Lung (tissue), 12 donors: ENCODE data around the gene PYM1. TPM values are rescaled to one million over a fixed set of nuclear protein-coding genes. Genes with fewer than 3 reads are reported as not detected.
A peak's percentile ranks its signal among the peaks of the same experiment; 100 is the strongest.

ENCODE experiments used
- ATAC-seq: fragments of 200-7000 bp; cut with Tn5 transposase; one replicate; pipeline ENCODE4 v1.9.1; 2020; ENCODE audit warnings: moderate number of reproducible peaks; ENCODE audit not compliant: insufficient read depth, low FRiP score
- DNase-seq, 3 donors: peaks; one replicate each; pipeline ENCODE4 v3.0.0-alpha.2; 2013 to 2017
- H3K27ac ChIP-seq, 2 donors: one replicate each; pipeline ENCODE4 v1.5.1; 2013; ENCODE audit warnings: mild to moderate bottlenecking in 2 of 2, moderate library complexity in 2 of 2, control low read depth in 1 of 2, inconsistent platforms in 1 of 2, low read depth in 1 of 2, low read length in 1 of 2
- H3K27me3 ChIP-seq, 3 donors: one replicate each; pipeline ENCODE4 v1.5.1; 2013; ENCODE audit warnings: low read length in 2 of 3; ENCODE audit not compliant: control insufficient read depth in 3 of 3, insufficient read depth in 3 of 3
- H3K36me3 ChIP-seq, 4 donors: one replicate each; pipeline ENCODE4 v1.5.1; 2013; ENCODE audit warnings: low read length in 4 of 4, mild to moderate bottlenecking in 1 of 4, moderate library complexity in 1 of 4; ENCODE audit not compliant: control insufficient read depth in 4 of 4, insufficient read depth in 4 of 4
- H3K4me1 ChIP-seq, 5 donors: one replicate each; pipeline ENCODE4 v1.5.1; 2013; ENCODE audit warnings: low read length in 5 of 5, mild to moderate bottlenecking in 2 of 5, moderate library complexity in 1 of 5; ENCODE audit not compliant: control insufficient read depth in 5 of 5, insufficient read depth in 5 of 5
- H3K4me3 ChIP-seq: one replicate; pipeline ENCODE4 v1.5.1; 2013; ENCODE audit warnings: mild to moderate bottlenecking, control low read depth, moderate library complexity
- H3K9ac ChIP-seq, 2 donors: one replicate each; pipeline ENCODE4 v1.5.1; 2013; ENCODE audit warnings: low read length in 2 of 2, control low read depth in 1 of 2; ENCODE audit not compliant: insufficient read depth in 1 of 2
- H3K9me3 ChIP-seq, 4 donors: one replicate each; pipeline ENCODE4 v1.5.1; 2013; ENCODE audit warnings: low read length in 3 of 4, mild to moderate bottlenecking in 1 of 4, moderate library complexity in 1 of 4; ENCODE audit not compliant: control insufficient read depth in 4 of 4, insufficient read depth in 3 of 4
- WGBS, 2 donors: extraction: QIAGEN DNeasy Blood & Tissue Kit; methylation state at CpG; one replicate each; pipeline ENCODE4 v1.1.7; 2013; 5-methylcytosine and 5-hydroxymethylcytosine counted together
- polyA plus RNA-seq, 2 donors: library from polyadenylated mRNA; stranded (reverse); fragments of 200-250 nt; gene quantifications; one replicate each; pipeline ENCODE4 v1.2.1, GENCODE V29; 2013
- total RNA-seq, 2 donors: library from RNA; depleted of rRNA in 1 of 2; stranded (reverse); fragments of >200 nt in 1 of 2; gene quantifications; one replicate each; pipeline ENCODE4 v1.2.1, GENCODE V29; 2014 to 2021
- TF ChIP-seq, protein P1 (sequence below): IDR thresholded peaks from 2 replicates; pipeline ENCODE4 v1.5.1; 2012; ENCODE audit warnings: mild to moderate bottlenecking; ENCODE audit errors: control extremely low read depth, extremely low read depth
- donor health status: control.
- donor health status: control.
- donor health status: Bipolar disorder and iron deficiency.
- donor health status: healthy.
- donor health status: DM: yes; HTN: yes; CAD: no.

PYM1 gene
- total and polyA plus RNA-seq, 4 donors = 32.0 to 44.9 (median 35.0) TPM

DNA sequence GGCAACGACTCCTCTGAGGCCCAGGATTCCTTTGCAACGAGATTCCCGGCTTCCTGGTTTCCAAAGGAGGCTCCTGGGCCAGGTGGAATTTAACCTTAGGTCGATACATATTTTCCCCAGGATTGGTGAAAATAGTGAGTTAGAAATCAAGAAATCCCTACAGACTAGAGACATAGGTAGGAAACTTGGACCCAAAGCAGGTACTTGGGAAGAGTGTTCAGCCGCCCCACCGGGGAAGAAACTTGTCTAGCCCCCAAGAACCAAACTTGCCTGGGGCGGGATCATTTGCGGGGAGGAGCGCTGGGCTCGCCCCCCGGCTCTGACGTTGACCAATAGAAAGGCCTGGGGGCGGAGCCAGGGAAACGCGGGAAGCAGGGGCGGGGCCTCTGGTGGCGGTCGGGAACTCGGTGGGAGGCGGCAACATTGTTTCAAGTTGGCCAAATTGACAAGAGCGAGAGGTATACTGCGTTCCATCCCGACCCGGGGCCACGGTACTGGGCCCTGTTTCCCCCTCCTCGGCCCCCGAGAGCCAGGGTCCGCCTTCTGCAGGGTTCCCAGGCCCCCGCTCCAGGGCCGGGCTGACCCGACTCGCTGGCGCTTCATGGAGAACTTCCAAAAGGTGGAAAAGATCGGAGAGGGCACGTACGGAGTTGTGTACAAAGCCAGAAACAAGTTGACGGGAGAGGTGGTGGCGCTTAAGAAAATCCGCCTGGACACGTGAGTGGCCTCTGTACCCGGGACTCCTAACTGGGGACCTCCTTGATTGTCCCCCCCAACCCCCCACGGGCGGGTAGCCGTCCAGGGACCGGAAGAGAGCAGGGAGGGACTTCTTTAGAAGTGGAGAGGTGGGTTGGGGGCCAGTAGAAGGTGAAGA, 39.0 kb upstream of the PYM1 start, which contains the start of gene CDK2:
CDK2 (plus strand) TSS at position 423 of the 874 bp plus-strand sequence; CDS start at position 602, 179 bp downstream.
- TF ChIP-seq, protein P1, sequence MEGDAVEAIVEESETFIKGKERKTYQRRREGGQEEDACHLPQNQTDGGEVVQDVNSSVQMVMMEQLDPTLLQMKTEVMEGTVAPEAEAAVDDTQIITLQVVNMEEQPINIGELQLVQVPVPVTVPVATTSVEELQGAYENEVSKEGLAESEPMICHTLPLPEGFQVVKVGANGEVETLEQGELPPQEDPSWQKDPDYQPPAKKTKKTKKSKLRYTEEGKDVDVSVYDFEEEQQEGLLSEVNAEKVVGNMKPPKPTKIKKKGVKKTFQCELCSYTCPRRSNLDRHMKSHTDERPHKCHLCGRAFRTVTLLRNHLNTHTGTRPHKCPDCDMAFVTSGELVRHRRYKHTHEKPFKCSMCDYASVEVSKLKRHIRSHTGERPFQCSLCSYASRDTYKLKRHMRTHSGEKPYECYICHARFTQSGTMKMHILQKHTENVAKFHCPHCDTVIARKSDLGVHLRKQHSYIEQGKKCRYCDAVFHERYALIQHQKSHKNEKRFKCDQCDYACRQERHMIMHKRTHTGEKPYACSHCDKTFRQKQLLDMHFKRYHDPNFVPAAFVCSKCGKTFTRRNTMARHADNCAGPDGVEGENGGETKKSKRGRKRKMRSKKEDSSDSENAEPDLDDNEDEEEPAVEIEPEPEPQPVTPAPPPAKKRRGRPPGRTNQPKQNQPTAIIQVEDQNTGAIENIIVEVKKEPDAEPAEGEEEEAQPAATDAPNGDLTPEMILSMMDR = no peak
- no peaks in the 10 kb centered on the region for H3K27me3 ChIP-seq
- H3K4me3 ChIP-seq = peak within 1 kb of the TSS; percentile 88
- H3K4me1 ChIP-seq = peaks cover 3 to 20% (median 4%) of the 10 kb centered on the region in 5 donors
- peak within 1 kb of the TSS; percentile 65 to 93 for H3K27ac ChIP-seq
- DNase-seq (peak; percentile 93 to 94 (median 93)), ATAC-seq (peak; percentile 98)
- peak within 1 kb of the TSS; percentile 66 to 85 for H3K9ac ChIP-seq
- WGBS, 2 donors = 0% methylated on average over 45 of the region's 45 CpGs
- H3K36me3 ChIP-seq = peaks cover 0 to 12% (median 1%) of the 10 kb centered on the region in 4 donors
- no peaks in the 10 kb centered on the region for H3K9me3 ChIP-seq

DNA sequence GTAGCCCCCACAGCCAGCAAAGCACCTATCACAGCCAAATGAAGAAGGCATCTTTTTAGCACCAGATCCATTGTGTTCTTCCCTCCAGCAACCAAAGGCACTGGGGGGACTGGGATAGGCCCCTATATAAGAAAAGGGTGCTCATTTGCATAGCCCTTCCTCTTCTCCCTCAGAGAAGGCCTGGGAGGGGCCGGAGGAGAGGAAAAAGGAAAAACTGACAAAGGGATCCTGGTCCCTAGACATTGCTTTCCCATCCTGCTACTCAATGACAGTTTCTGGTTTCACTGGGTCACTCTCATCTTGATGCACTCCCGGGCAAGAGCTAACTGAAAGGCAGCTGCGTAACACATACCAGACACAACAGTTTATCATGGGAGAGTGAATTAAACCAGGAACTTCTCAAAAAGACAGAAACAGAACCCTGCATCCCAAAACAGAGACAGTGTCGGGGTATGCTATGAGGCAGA, 38.3 kb upstream of the PYM1 start, which contains the start of gene PMEL:
PMEL (minus strand) TSS at position 102 of the 467 bp plus-strand sequence; CDS start at position 71, 31 bp downstream.
- Histone ChIP-seq H3K9me3 (no peaks in the 10 kb centered on the region), H3K4me1 (peaks cover 3 to 20% (median 4%) of the 10 kb centered on the region in 5 donors), H3K36me3 (peaks cover 0 to 9% (median 1%) of the 10 kb centered on the region in 4 donors), H3K9ac (peak within 1 kb of the TSS; percentile 66 to 85), H3K4me3 (peak within 1 kb of the TSS; percentile 88), H3K27me3 (no peaks in the 10 kb centered on the region), H3K27ac (peak within 1 kb of the TSS; percentile 65 to 93)
- WGBS, 2 donors = 3 to 8% methylated on average over 4 of the region's 4 CpGs
- no peak for DNase-seq
- TF ChIP-seq, protein P1 = no peak
- no peak for ATAC-seq

DNA sequence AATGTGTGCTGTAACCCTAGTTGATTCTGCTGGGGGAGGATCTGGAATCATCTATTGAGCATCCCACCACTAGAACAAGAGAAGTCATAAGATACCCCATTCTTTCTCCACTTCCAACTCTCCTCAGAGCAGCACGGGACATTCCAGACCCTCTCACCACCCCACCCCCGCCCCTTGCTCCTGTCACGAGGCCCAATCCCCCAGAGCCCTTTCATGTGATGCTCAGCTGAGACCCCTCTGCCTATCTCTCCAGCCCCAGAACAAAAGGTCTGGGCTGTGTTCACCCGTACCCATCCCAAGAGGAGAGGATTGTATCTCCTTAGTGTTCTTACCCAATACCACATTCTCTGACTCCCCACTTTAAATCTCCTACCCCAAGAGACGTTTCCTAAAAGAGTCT, 37.5 kb upstream of the PYM1 start:
- Histone ChIP-seq H3K9ac (no peak overlapping the region), H3K36me3 (peaks cover 0 to 9% (median 1%) of the 10 kb centered on the region in 4 donors), H3K27me3 (no peaks in the 10 kb centered on the region), H3K27ac (no peak overlapping the region), H3K4me3 (no peak overlapping the region), H3K9me3 (no peaks in the 10 kb centered on the region), H3K4me1 (peaks cover 3 to 20% (median 4%) of the 10 kb centered on the region in 5 donors)
- ATAC-seq (no peak), DNase-seq (no peak)
- TF ChIP-seq, protein P1 = no peak
- 79 to 87% methylated on average over 5 of the region's 5 CpGs for WGBS, 2 donors
